WTC11 (cell line): ENCODE data around the gene PTPRU. TPM values are rescaled to one million over a fixed set of nuclear protein-coding genes. Genes with fewer than 3 reads are reported as not detected.

Experiments used
- ATAC-seq: fragments of 200-7000 bp; cut with Tn5 transposase; 2 replicates; pipeline ENCODE4 v1.10.0; 2021; ENCODE audit warnings: mild to moderate bottlenecking, moderate library complexity
- CTCF ChIA-PET: fragments of 300-600 bp; sonication (Branson Sonifier 250); formaldehyde crosslinking; loops from one replicate; lab custom pipeline; 2021; ENCODE audit warnings: antibody characterized with exemption; lab: Charles Lee
- POLR2A ChIA-PET: fragments of 350-600 bp; sonication (Branson Sonifier 250); formaldehyde crosslinking; loops from one replicate; lab custom pipeline; 2021; ENCODE audit warnings: antibody characterized with exemption; lab: Charles Lee
- DNase-seq: peaks from one replicate; pipeline ENCODE4 v3.0.0; 2021; ENCODE audit warnings: low spot score
- H3K27ac Mint-ChIP-seq: 2 replicates; pipeline ENCODE4 v1.8.0; 2021; ENCODE audit warnings: mixed read lengths
- H3K27me3 Mint-ChIP-seq: 2 replicates; pipeline ENCODE4 v1.8.0; 2021; ENCODE audit warnings: low read depth, mild to moderate bottlenecking, moderate library complexity, mixed read lengths
- H3K36me3 Mint-ChIP-seq: 2 replicates; pipeline ENCODE4 v1.8.0; 2021; ENCODE audit warnings: mixed read lengths
- H3K4me1 Mint-ChIP-seq: 2 replicates; pipeline ENCODE4 v1.8.0; 2022; ENCODE audit warnings: mixed read lengths
- H3K4me3 Mint-ChIP-seq: 2 replicates; pipeline ENCODE4 v1.8.0; 2021; ENCODE audit warnings: mild to moderate bottlenecking, moderate library complexity, mixed read lengths
- H3K9me3 Mint-ChIP-seq: 2 replicates; pipeline ENCODE4 v1.8.0; 2021; ENCODE audit warnings: mixed read lengths
- AFF4 ChIP-seq: sonication (generic); formaldehyde crosslinking; IDR thresholded peaks from 2 replicates; pipeline ENCODE4 v1.8.1; 2023; ENCODE audit warnings: mild to moderate bottlenecking, missing genetic modification reagents, borderline replicate concordance
- ATF6 ChIP-seq: sonication (generic); formaldehyde crosslinking; IDR thresholded peaks from 2 replicates; pipeline ENCODE4 v1.8.1; 2023; ENCODE audit warnings: mild to moderate bottlenecking, missing genetic modification reagents
- ETV6 ChIP-seq: sonication (generic); formaldehyde crosslinking; IDR thresholded peaks from 2 replicates; pipeline ENCODE4 v1.8.1; 2022; ENCODE audit warnings: mild to moderate bottlenecking, missing genetic modification reagents
- GABPB1 ChIP-seq: sonication (generic); formaldehyde crosslinking; IDR thresholded peaks from 2 replicates; pipeline ENCODE4 v1.8.1; 2023; ENCODE audit warnings: mild to moderate bottlenecking, missing genetic modification reagents
- HMGA2 ChIP-seq: fragments of 250-450 bp; sonication (Bioruptor Pico); IDR thresholded peaks from 2 replicates; pipeline ENCODE4 v1.4.0; 2021; ENCODE audit warnings: mild to moderate bottlenecking, moderate library complexity
- HMGXB4 ChIP-seq: sonication (generic); formaldehyde crosslinking; IDR thresholded peaks from 2 replicates; pipeline ENCODE4 v1.8.1; 2023; ENCODE audit warnings: mild to moderate bottlenecking, moderate library complexity, missing genetic modification reagents
- MAX ChIP-seq: sonication (generic); formaldehyde crosslinking; IDR thresholded peaks from 2 replicates; pipeline ENCODE4 v1.8.0; 2022; ENCODE audit warnings: mild to moderate bottlenecking, missing genetic modification reagents
- NFE2L1 ChIP-seq: sonication (generic); formaldehyde crosslinking; IDR thresholded peaks from 2 replicates; pipeline ENCODE4 v1.8.1; 2023; ENCODE audit warnings: missing genetic modification reagents
- NR3C1 ChIP-seq: sonication (generic); formaldehyde crosslinking; conservative IDR thresholded peaks from 2 replicates; pipeline ENCODE4 v1.8.1; 2023; ENCODE audit warnings: low read depth, mild to moderate bottlenecking, missing genetic modification reagents
- USF2 ChIP-seq: sonication (generic); formaldehyde crosslinking; IDR thresholded peaks from 2 replicates; pipeline ENCODE4 v1.8.1; 2023; ENCODE audit warnings: mild to moderate bottlenecking, missing genetic modification reagents, moderate library complexity
- ZMAT4 ChIP-seq: fragments of 250-450 bp; sonication (Bioruptor Pico); IDR thresholded peaks from 2 replicates; pipeline ENCODE4 v1.9.0; 2021; ENCODE audit warnings: mild to moderate bottlenecking
- ZNF138 ChIP-seq: sonication (generic); formaldehyde crosslinking; conservative IDR thresholded peaks from 2 replicates; pipeline ENCODE4 v1.8.1; 2022; ENCODE audit warnings: mild to moderate bottlenecking, moderate library complexity, missing genetic modification reagents
- ZNF317 ChIP-seq: sonication (generic); formaldehyde crosslinking; IDR thresholded peaks from 2 replicates; pipeline ENCODE4 v1.8.1; 2023; ENCODE audit warnings: low read depth, mild to moderate bottlenecking, moderate library complexity, missing genetic modification reagents, borderline replicate concordance
- ZNF512 ChIP-seq: sonication (generic); formaldehyde crosslinking; IDR thresholded peaks from 2 replicates; pipeline ENCODE4 v1.8.1; 2022; ENCODE audit warnings: missing genetic modification reagents, borderline replicate concordance
- ZNF532 ChIP-seq: fragments of 250-450 bp; sonication (Bioruptor Pico); IDR thresholded peaks from 2 replicates; pipeline ENCODE4 v1.9.0; 2021; ENCODE audit warnings: mild to moderate bottlenecking, borderline replicate concordance
- ZSCAN18 ChIP-seq: fragments of 250-450 bp; sonication (Bioruptor Pico); IDR thresholded peaks from 2 replicates; pipeline ENCODE4 v2.1.2; 2022; ENCODE audit warnings: mild to moderate bottlenecking, moderate library complexity
- total RNA-seq: library from RNA; stranded (reverse); gene quantifications from 3 replicates; pipeline ENCODE4 v1.2.3, GENCODE V29; 2021

The PTPRU gene
- total RNA-seq, 1 experiment from 2014 or later: 75.4 TPM

- no peak for TF ChIP-seq ZNF532 (CRISPR knock-in tag)
- no peak for TF ChIP-seq NR3C1 (CRISPR knock-in tag)
- no peak for TF ChIP-seq MAX (CRISPR knock-in tag)
- no peak for TF ChIP-seq HMGXB4 (CRISPR knock-in tag)
- TF ChIP-seq ZNF138 (CRISPR knock-in tag): no peak
Observed at GRCh38 chr1:29321176-29321575, 84.9 kb downstream of the PTPRU start (continued).

GRCh38 chr1:29322147-29322694 is 85.9 kb downstream of the PTPRU start:
- H3K27ac Mint-ChIP-seq: peak overlapping the region; percentile 71; the same call in 1 of the 2 replicates
- POLR2A ChIA-PET: no interaction called here
- H3K4me3 Mint-ChIP-seq: no peak overlapping the region
- DNase-seq (no peak), ATAC-seq (no peak)
- no peaks in the 10 kb centered on the region for H3K27me3 Mint-ChIP-seq
- no peaks in the 10 kb centered on the region for H3K9me3 Mint-ChIP-seq
- H3K36me3 Mint-ChIP-seq: peaks cover 5% of the 10 kb centered on the region
- CTCF ChIA-PET: interaction anchor here (1.3 kb wide), 1 partner anchor 10 kb away, joined by 3 read pairs; no protein-coding TSS in a partner anchor
- H3K4me1 Mint-ChIP-seq: peaks cover 17% of the 10 kb centered on the region
- no peak for TF ChIP-seq ZSCAN18
- TF ChIP-seq ZNF317 (CRISPR knock-in tag): no peak
- TF ChIP-seq GABPB1 (CRISPR knock-in tag): no peak
- no peak for TF ChIP-seq AFF4
- TF ChIP-seq HMGA2 (CRISPR knock-in tag): no peak
- no peak for TF ChIP-seq ZNF512 (CRISPR knock-in tag)
- TF ChIP-seq ETV6 (CRISPR knock-in tag): no peak
- no peak for TF ChIP-seq NFE2L1
- TF ChIP-seq USF2 (CRISPR knock-in tag): no peak
- TF ChIP-seq ATF6 (CRISPR knock-in tag): no peak
- no peak for TF ChIP-seq ZMAT4 (CRISPR knock-in tag)
